Prostate gland (tissue), 2 donors: Measurements from ENCODE around the gene PTPRG. TPM values are rescaled to one million over a fixed set of nuclear protein-coding genes. Genes with fewer than 3 reads are reported as not detected.

Experiments used
- DNase-seq: peaks from one replicate; pipeline ENCODE4 v3.0.0-alpha.2; 2019; ENCODE audit warnings: low spot score
- H3K27ac ChIP-seq, 2 donors: fragments of 200-600 bp; sonication (generic); 2 replicates each; pipeline ENCODE4 v1.5.1; 2017 to 2019
- H3K27me3 ChIP-seq: fragments of 200-600 bp; sonication (generic); replicated peaks from 2 replicates; pipeline ENCODE4 v1.5.1; 2019; ENCODE audit not compliant: insufficient read depth
- H3K36me3 ChIP-seq, 2 donors: fragments of 200-600 bp; sonication (generic); 1 replicate in 1 of 2; 2 replicates in 1 of 2; pipeline versions ENCODE4 v1.5.1 to v1.8.1; 2017 to 2019
- H3K4me1 ChIP-seq: fragments of 200-600 bp; sonication (generic); replicated peaks from 2 replicates; pipeline ENCODE4 v1.5.1; 2019
- H3K4me3 ChIP-seq, 2 donors: fragments of 200-600 bp; sonication (generic); 2 replicates each; pipeline ENCODE4 v1.5.1; 2017 to 2019
- H3K9me3 ChIP-seq: fragments of 200-600 bp; sonication (generic); 2 replicates; pipeline ENCODE4 v1.5.1; 2017
- CTCF ChIP-seq, 4 experiments: fragments of 200-600 bp in 2 of 4; fragments of 450-650 bp in 2 of 4; sonication (generic) in 2 of 4; IDR thresholded peaks; 1 replicate in 3 of 4; 2 replicates in 1 of 4; pipeline ENCODE4 v1.5.1; 2016 to 2019; ENCODE audit warnings: antibody characterized with exemption in 4 of 4, mild to moderate bottlenecking in 2 of 4, moderate library complexity in 2 of 4
- POLR2A ChIP-seq: fragments of 450-650 bp; IDR thresholded peaks from one replicate; pipeline ENCODE4 v1.6.1; 2016; ENCODE audit warnings: antibody characterized with exemption, mild to moderate bottlenecking
- POLR2AphosphoS5 ChIP-seq: sonication (generic); formaldehyde crosslinking; IDR thresholded peaks from one replicate; pipeline ENCODE4 v1.6.1; 2017; ENCODE audit warnings: antibody characterized with exemption
- WGBS: methylation state at CpG from one replicate; pipeline ENCODE4 v1.1.5; 2018; 5-methylcytosine and 5-hydroxymethylcytosine counted together
- intact Hi-C: fragments of 100-400 bp; cut with DNase I; formaldehyde crosslinking; loops from one replicate; pipeline ENCODE4 v1.14.2; 2022
- total RNA-seq, 2 donors: library from RNA; depleted of rRNA; stranded (reverse); fragments of >200 nt; gene quantifications; one replicate each; pipeline ENCODE4 v1.1.0, GENCODE V29; 2016

The PTPRG gene
- total RNA-seq, 2 donors from 2014 or later = 22.0 to 78.6 TPM

- no peaks in the 10 kb centered on the region for H3K27me3 ChIP-seq
- H3K27ac ChIP-seq = no peak overlapping the region
- no peaks in the 10 kb centered on the region for H3K36me3 ChIP-seq
- WGBS = 97% methylated on average over 1 of the region's 1 CpG
- no peak for DNase-seq
- no peak overlapping the region for H3K4me3 ChIP-seq
- no peak for TF ChIP-seq POLR2AphosphoS5
- TF ChIP-seq CTCF (IDR thresholded peaks at IDR 0.05) = no peak
- TF ChIP-seq POLR2A = no peak
- no peaks in the 10 kb centered on the region for H3K9me3 ChIP-seq
- no peaks in the 10 kb centered on the region for H3K4me1 ChIP-seq
- intact Hi-C loops = no loop called here
Observed at GRCh38 chr3:61772456-61772855, 211.1 kb downstream of the PTPRG start.

- intact Hi-C loops = no loop called here
- DNase-seq = no peak
- H3K9me3 ChIP-seq = no peaks in the 10 kb centered on the region
- no peak overlapping the region for H3K4me3 ChIP-seq
- no peaks in the 10 kb centered on the region for H3K36me3 ChIP-seq
- no peak overlapping the region for H3K27ac ChIP-seq
- H3K4me1 ChIP-seq = no peaks in the 10 kb centered on the region
- no peaks in the 10 kb centered on the region for H3K27me3 ChIP-seq
- 66% methylated on average over 7 of the region's 7 CpGs for WGBS
- TF ChIP-seq POLR2A (no peak), CTCF (IDR thresholded peaks at IDR 0.05) (no peak)
Observed at GRCh38 chr3:61774279-61774890, 213.0 kb downstream of the PTPRG start.

- no peak for TF ChIP-seq CTCF (IDR thresholded peaks at IDR 0.05)
- no peaks in the 10 kb centered on the region for H3K27me3 ChIP-seq
- H3K4me3 ChIP-seq = no peak overlapping the region
- H3K4me1 ChIP-seq = no peaks in the 10 kb centered on the region
- 74% methylated on average over 5 of the region's 5 CpGs for WGBS
- H3K9me3 ChIP-seq = no peaks in the 10 kb centered on the region
- no peak for DNase-seq
- no peaks in the 10 kb centered on the region for H3K36me3 ChIP-seq
- intact Hi-C loops = no loop called here
- H3K27ac ChIP-seq = no peak overlapping the region
Observed at GRCh38 chr3:61776390-61776789, 215.0 kb downstream of the PTPRG start.

GRCh38 chr3:61777483-61777882 lies 216.1 kb downstream of the PTPRG start:
- no peak for TF ChIP-seq POLR2AphosphoS5
- Histone ChIP-seq H3K9me3 (no peaks in the 10 kb centered on the region), H3K27me3 (no peaks in the 10 kb centered on the region), H3K4me3 (no peak overlapping the region), H3K27ac (no peak overlapping the region), H3K4me1 (no peaks in the 10 kb centered on the region), H3K36me3 (no peaks in the 10 kb centered on the region)
- WGBS = 72% methylated on average over 6 of the region's 6 CpGs
- intact Hi-C loops = no loop called here
- no peak for DNase-seq

GRCh38 chr3:61778095-61778494 lies 216.7 kb downstream of the PTPRG start:
- TF ChIP-seq POLR2A (no peak), CTCF (IDR thresholded peaks at IDR 0.05) (no peak), POLR2AphosphoS5 (no peak)
- intact Hi-C loops = no loop called here
- WGBS = 92% methylated on average over 5 of the region's 5 CpGs

More at GRCh38 chr3:61778095-61778494, 216.7 kb downstream of the PTPRG start:
- Histone ChIP-seq H3K9me3 (no peaks in the 10 kb centered on the region), H3K27me3 (no peaks in the 10 kb centered on the region), H3K36me3 (no peaks in the 10 kb centered on the region), H3K4me1 (no peaks in the 10 kb centered on the region), H3K27ac (no peak overlapping the region), H3K4me3 (no peak overlapping the region)
- no peak for DNase-seq
